Measurements from ENCODE around the gene CSMD2.

GRCh38 chr1:33618636-33619035, 546.4 kb downstream of the CSMD2 start:
- TF ChIP-seq, protein P1, sequence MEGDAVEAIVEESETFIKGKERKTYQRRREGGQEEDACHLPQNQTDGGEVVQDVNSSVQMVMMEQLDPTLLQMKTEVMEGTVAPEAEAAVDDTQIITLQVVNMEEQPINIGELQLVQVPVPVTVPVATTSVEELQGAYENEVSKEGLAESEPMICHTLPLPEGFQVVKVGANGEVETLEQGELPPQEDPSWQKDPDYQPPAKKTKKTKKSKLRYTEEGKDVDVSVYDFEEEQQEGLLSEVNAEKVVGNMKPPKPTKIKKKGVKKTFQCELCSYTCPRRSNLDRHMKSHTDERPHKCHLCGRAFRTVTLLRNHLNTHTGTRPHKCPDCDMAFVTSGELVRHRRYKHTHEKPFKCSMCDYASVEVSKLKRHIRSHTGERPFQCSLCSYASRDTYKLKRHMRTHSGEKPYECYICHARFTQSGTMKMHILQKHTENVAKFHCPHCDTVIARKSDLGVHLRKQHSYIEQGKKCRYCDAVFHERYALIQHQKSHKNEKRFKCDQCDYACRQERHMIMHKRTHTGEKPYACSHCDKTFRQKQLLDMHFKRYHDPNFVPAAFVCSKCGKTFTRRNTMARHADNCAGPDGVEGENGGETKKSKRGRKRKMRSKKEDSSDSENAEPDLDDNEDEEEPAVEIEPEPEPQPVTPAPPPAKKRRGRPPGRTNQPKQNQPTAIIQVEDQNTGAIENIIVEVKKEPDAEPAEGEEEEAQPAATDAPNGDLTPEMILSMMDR (IDR thresholded peaks at IDR 0.05), result no peak
- TF ChIP-seq NRF1 (IDR thresholded peaks at IDR 0.05; ENCODE audit: low read depth, low read length) (no peak), GATA2 (CRISPR knock-in tag; IDR thresholded peaks at IDR 0.05) (no peak), NFIC (IDR thresholded peaks at IDR 0.05; ENCODE audit: borderline replicate concordance) (no peak), POLR2AphosphoS5 (IDR thresholded peaks at IDR 0.05; ENCODE audit: low read depth, low read length) (no peak), GABPA (IDR thresholded peaks at IDR 0.05; ENCODE audit: low read depth) (no peak), USF1 (IDR thresholded peaks at IDR 0.05; ENCODE audit: borderline replicate concordance, low read depth) (no peak), MAX (IDR thresholded peaks at IDR 0.05; ENCODE audit: low read depth) (no peak), TAF1 (IDR thresholded peaks at IDR 0.05; ENCODE audit: borderline replicate concordance, low read depth, low read length) (no peak)
